Measurements from ENCODE around the gene PARVA. TPM values are rescaled to one million over a fixed set of nuclear protein-coding genes. Genes with fewer than 3 reads are reported as not detected.

The PARVA gene
- total and polyA plus RNA-seq, 9 of the 15 experiments (the other 6 are each of a cell fraction or from before 2014, with no cell fraction given) = 0.11 TPM; not detected in 8

DNA sequence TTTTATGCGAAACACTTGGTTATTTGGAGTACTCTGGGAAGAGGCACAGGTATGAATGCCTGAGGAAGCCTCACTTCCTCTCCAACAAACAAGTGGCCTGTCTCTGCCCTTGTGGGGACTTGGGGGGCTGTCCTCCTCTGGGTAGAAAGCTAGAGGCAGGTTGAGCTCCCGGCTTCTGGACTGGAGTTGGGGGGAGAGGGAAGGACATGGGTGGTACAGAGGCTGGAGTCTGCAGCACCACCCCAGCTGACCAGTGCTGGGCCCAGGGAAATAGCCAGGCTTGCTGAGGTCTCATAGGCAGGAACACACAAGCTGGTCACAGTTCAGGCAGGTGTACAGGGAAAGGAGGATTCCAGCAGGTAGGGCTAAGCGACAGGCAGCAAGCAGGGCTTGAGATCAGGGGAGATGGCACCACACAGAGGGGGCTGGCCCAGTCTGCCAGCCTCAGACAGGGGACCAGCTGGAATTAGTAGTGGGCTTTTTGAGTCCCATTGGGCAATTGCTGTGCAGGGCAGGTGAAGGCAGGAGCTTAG lies 161.6 kb downstream of the PARVA start:
- Histone ChIP-seq H3K4me3 (no peak overlapping the region), H3K79me2 (ENCODE audit: control insufficient read depth, insufficient read depth, low read length) (no peaks in the 10 kb centered on the region), H3K9ac (ENCODE audit: insufficient read depth in 1 of 2, low read depth in 2 of 2, low read length in 2 of 2) (0 out of 4 replicates have a peak overlapping the region, but pooled peaks of 1 of the 2 experiments have one; percentile 7), H2AFZ (ENCODE audit: low read depth, low read length) (no peak overlapping the region), H3K9me3 (replicated peaks; ENCODE audit: control insufficient read depth, insufficient read depth, low read depth, low read length) (no peaks in the 10 kb centered on the region), H3K27ac (ENCODE audit: extremely low read depth, low read depth, low read length) (no peak overlapping the region), H3K4me1 (replicated peaks in 1 of 2; ENCODE audit: control insufficient read depth in 2 of 2, insufficient read depth in 2 of 2, low read length in 2 of 2) (no peaks in the 10 kb centered on the region), H3K9me1 (ENCODE audit: control insufficient read depth, insufficient read depth, low read length) (no peaks in the 10 kb centered on the region), H3K27me3 (ENCODE audit: control insufficient read depth in 2 of 2, insufficient read depth in 2 of 2, low read length in 2 of 2) (peaks cover 25 to 80% of the 10 kb centered on the region in 2 experiments), H4K20me1 (replicated peaks; ENCODE audit: control insufficient read depth, insufficient read depth, low read length) (no peaks in the 10 kb centered on the region; the same call in 1 of the 2 replicates), H3K36me3 (ENCODE audit: control insufficient read depth, insufficient read depth, low read length) (no peaks in the 10 kb centered on the region), H3K4me2 (ENCODE audit: insufficient read depth, low read length) (no peak overlapping the region)
- BruUV-seq (replicated peaks) = no TSS peak
- FAIRE-seq = no peak
- intact Hi-C loops (cut with micrococcal nuclease) (no loop called here), in situ Hi-C loops (cut with MboI) (no loop called here)
- whole genome bisulfite sequencing (ENCODE audit: insufficient coverage, low coverage, missing lambda C conversion rate) = 14% methylated on average over 3 of the region's 3 CpGs
- DNase-seq (ENCODE audit: extremely low read depth in 1 of 4, low spot score in 3 of 4) = no peak
- CTCF ChIA-PET (ENCODE audit: low intra/inter-chr PET ratio) = no interaction called here
- TF ChIP-seq BRD9 (IDR thresholded peaks at IDR 0.05; ENCODE audit: low read depth, partially characterized antibody) = no peak
- TF ChIP-seq ZNF445 (CRISPR knock-in tag; IDR thresholded peaks at IDR 0.05; ENCODE audit: low read depth) = no peak
- no peak for TF ChIP-seq NR2C2 (CRISPR knock-in tag; IDR thresholded peaks at IDR 0.05)
- TF ChIP-seq NR2C2 (tag; IDR thresholded peaks at IDR 0.05) = no peak
- no peak for TF ChIP-seq BACH1 (tag; IDR thresholded peaks at IDR 0.05)
- no peak for TF ChIP-seq KLF16 (IDR thresholded peaks at IDR 0.05)
- TF ChIP-seq, protein P1, sequence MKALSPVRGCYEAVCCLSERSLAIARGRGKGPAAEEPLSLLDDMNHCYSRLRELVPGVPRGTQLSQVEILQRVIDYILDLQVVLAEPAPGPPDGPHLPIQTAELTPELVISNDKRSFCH (CRISPR knock-in tag; IDR thresholded peaks at IDR 0.05) = no peak
- TF ChIP-seq, protein P1 (tag; IDR thresholded peaks at IDR 0.05) = no peak
- no peak for TF ChIP-seq ZSCAN29 (IDR thresholded peaks at IDR 0.05)
- TF ChIP-seq, protein P2, sequence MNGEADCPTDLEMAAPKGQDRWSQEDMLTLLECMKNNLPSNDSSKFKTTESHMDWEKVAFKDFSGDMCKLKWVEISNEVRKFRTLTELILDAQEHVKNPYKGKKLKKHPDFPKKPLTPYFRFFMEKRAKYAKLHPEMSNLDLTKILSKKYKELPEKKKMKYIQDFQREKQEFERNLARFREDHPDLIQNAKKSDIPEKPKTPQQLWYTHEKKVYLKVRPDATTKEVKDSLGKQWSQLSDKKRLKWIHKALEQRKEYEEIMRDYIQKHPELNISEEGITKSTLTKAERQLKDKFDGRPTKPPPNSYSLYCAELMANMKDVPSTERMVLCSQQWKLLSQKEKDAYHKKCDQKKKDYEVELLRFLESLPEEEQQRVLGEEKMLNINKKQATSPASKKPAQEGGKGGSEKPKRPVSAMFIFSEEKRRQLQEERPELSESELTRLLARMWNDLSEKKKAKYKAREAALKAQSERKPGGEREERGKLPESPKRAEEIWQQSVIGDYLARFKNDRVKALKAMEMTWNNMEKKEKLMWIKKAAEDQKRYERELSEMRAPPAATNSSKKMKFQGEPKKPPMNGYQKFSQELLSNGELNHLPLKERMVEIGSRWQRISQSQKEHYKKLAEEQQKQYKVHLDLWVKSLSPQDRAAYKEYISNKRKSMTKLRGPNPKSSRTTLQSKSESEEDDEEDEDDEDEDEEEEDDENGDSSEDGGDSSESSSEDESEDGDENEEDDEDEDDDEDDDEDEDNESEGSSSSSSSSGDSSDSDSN (IDR thresholded peaks at IDR 0.05; ENCODE audit: borderline replicate concordance in 1 of 2, low read depth in 2 of 2, low read length in 2 of 2) = no peak
- TF ChIP-seq, protein P3, sequence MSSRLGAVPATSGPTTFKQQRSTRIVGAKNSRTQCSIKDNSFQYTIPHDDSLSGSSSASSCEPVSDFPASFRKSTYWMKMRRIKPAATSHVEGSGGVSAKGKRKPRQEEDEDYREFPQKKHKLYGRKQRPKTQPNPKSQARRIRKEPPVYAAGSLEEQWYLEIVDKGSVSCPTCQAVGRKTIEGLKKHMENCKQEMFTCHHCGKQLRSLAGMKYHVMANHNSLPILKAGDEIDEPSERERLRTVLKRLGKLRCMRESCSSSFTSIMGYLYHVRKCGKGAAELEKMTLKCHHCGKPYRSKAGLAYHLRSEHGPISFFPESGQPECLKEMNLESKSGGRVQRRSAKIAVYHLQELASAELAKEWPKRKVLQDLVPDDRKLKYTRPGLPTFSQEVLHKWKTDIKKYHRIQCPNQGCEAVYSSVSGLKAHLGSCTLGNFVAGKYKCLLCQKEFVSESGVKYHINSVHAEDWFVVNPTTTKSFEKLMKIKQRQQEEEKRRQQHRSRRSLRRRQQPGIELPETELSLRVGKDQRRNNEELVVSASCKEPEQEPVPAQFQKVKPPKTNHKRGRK (tag; IDR thresholded peaks at IDR 0.05) = no peak
- no peak for TF ChIP-seq PHTF2 (CRISPR knock-in tag; IDR thresholded peaks at IDR 0.05)
- TF ChIP-seq, protein P4, sequence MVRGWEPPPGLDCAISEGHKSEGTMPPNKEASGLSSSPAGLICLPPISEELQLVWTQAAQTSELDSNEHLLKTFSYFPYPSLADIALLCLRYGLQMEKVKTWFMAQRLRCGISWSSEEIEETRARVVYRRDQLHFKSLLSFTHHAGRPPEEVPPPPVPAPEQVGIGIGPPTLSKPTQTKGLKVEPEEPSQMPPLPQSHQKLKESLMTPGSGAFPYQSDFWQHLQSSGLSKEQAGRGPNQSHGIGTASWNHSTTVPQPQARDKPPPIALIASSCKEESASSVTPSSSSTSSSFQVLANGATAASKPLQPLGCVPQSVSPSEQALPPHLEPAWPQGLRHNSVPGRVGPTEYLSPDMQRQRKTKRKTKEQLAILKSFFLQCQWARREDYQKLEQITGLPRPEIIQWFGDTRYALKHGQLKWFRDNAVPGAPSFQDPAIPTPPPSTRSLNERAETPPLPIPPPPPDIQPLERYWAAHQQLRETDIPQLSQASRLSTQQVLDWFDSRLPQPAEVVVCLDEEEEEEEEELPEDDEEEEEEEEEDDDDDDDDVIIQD (CRISPR knock-in tag; IDR thresholded peaks at IDR 0.05) = no peak
- no peak for TF ChIP-seq E2F3 (CRISPR knock-in tag; IDR thresholded peaks at IDR 0.05)
- TF ChIP-seq, protein P5, sequence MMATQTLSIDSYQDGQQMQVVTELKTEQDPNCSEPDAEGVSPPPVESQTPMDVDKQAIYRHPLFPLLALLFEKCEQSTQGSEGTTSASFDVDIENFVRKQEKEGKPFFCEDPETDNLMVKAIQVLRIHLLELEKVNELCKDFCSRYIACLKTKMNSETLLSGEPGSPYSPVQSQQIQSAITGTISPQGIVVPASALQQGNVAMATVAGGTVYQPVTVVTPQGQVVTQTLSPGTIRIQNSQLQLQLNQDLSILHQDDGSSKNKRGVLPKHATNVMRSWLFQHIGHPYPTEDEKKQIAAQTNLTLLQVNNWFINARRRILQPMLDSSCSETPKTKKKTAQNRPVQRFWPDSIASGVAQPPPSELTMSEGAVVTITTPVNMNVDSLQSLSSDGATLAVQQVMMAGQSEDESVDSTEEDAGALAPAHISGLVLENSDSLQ (IDR thresholded peaks at IDR 0.05) = no peak
- no peak for TF ChIP-seq SETDB1 (IDR thresholded peaks at IDR 0.05; ENCODE audit: low read length)
- TF ChIP-seq RFX1 (IDR thresholded peaks at IDR 0.05) = no peak
- POLR2A ChIA-PET = interaction anchor here (0.6 kb wide), 1 partner anchor 164 kb away, joined by 3 read pairs; no protein-coding TSS in a partner anchor
- no peak for ATAC-seq

Measured in K562 (cell line).